ENCODE data around the gene MRPS35. TPM values are rescaled to one million over a fixed set of nuclear protein-coding genes. Genes with fewer than 3 reads are reported as not detected.

MRPS35 gene
- total RNA-seq, 1 experiment from 2014 or later: 91.7 TPM

GRCh38 chr12:27667540-27667939 lies 43.1 kb upstream of the MRPS35 start:
- Histone ChIP-seq H3K79me2 (ENCODE audit: low read depth) (no peaks in the 10 kb centered on the region), H3F3A (ENCODE audit: insufficient read depth, low read depth) (no peaks in the 10 kb centered on the region), H3K9me2 (ENCODE audit: insufficient read depth) (no peaks in the 10 kb centered on the region), H3K4me2 (no peak overlapping the region), H3K4me3 (no peak overlapping the region), H3K4me1 (replicated peaks; ENCODE audit: insufficient read depth) (no peaks in the 10 kb centered on the region), H3K36me3 (ENCODE audit: low read depth) (peaks cover 9% of the 10 kb centered on the region; the same call in 1 of the 2 replicates), H2AFZ (no peak overlapping the region), H4K20me1 (ENCODE audit: insufficient read depth) (no peaks in the 10 kb centered on the region), H3K27ac (no peak overlapping the region), H3K9me3 (ENCODE audit: insufficient read depth, low read depth) (no peaks in the 10 kb centered on the region), H3K27me3 (ENCODE audit: insufficient read depth, low read depth) (no peaks in the 10 kb centered on the region)
- no TSS peak for BruUV-seq (replicated peaks)
- DNase-seq: no peak
- ChIA-PET CTCF (no interaction called here), POLR2A (ENCODE audit: unreplicated experiment) (no interaction called here)
- intact Hi-C loops (cut with micrococcal nuclease; ENCODE audit: unreplicated experiment): no loop called here
- TF ChIP-seq EZH2 (IDR thresholded peaks at IDR 0.05; ENCODE audit: low read depth) (no peak), CTCF (conservative IDR thresholded peaks at IDR 0.05) (no peak)

- no peak overlapping the region for H3K27ac ChIP-seq
- H4K20me1 ChIP-seq (ENCODE audit: insufficient read depth): no peaks in the 10 kb centered on the region
- DNase-seq: no peak
- H2AFZ ChIP-seq: no peak overlapping the region
- no peak overlapping the region for H3K4me3 ChIP-seq
- no peaks in the 10 kb centered on the region for H3F3A ChIP-seq (ENCODE audit: insufficient read depth, low read depth)
- intact Hi-C loops (cut with micrococcal nuclease; ENCODE audit: unreplicated experiment): no loop called here
- H3K27me3 ChIP-seq (ENCODE audit: insufficient read depth, low read depth): no peaks in the 10 kb centered on the region
- no peaks in the 10 kb centered on the region for H3K4me1 ChIP-seq (replicated peaks; ENCODE audit: insufficient read depth)
- no peak overlapping the region for H3K4me2 ChIP-seq
- no peaks in the 10 kb centered on the region for H3K9me3 ChIP-seq (ENCODE audit: insufficient read depth, low read depth)
- H3K9me2 ChIP-seq (ENCODE audit: insufficient read depth): no peaks in the 10 kb centered on the region
- H3K79me2 ChIP-seq (ENCODE audit: low read depth): no peaks in the 10 kb centered on the region
- no TSS peak for BruUV-seq (replicated peaks)
- CTCF ChIA-PET: no interaction called here
- TF ChIP-seq CTCF (conservative IDR thresholded peaks at IDR 0.05): no peak
- no peak for TF ChIP-seq EZH2 (IDR thresholded peaks at IDR 0.05; ENCODE audit: low read depth)
- peaks cover 8% of the 10 kb centered on the region; the same call in 1 of the 2 replicates for H3K36me3 ChIP-seq (ENCODE audit: low read depth)
- POLR2A ChIA-PET (ENCODE audit: unreplicated experiment): interaction anchor here (0.6 kb wide), 1 partner anchor 11 kb away, joined by 5 read pairs; no protein-coding TSS in a partner anchor
These were observed 38.6 kb upstream of the MRPS35 start for GRCh38 chr12:27672051-27672450.

DNA sequence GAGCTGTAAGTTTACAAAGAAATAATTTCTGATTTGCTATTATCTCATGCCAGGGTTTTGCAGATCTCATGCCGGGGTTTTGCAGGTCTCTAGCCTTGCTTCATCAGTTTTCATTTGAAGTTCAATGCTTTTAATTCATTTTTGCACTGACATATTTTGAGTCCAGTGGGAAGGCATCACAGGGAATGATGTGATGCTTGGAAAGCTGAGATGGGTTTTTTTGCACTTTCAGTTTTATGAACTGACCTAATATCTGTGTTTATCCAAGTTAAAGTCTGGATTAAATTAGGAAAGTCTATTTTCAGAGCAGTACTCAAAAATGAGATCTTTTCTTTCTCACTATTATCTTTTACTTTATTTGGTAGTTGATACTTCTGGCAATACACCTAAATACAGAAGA lies 38.0 kb upstream of the MRPS35 start:
- Histone ChIP-seq H3F3A (ENCODE audit: insufficient read depth, low read depth) (no peaks in the 10 kb centered on the region), H3K27ac (no peak overlapping the region), H2AFZ (no peak overlapping the region), H3K27me3 (ENCODE audit: insufficient read depth, low read depth) (no peaks in the 10 kb centered on the region), H3K4me2 (no peak overlapping the region), H3K36me3 (ENCODE audit: low read depth) (peaks cover 5% of the 10 kb centered on the region; the same call in 1 of the 2 replicates), H3K4me1 (replicated peaks; ENCODE audit: insufficient read depth) (no peaks in the 10 kb centered on the region), H3K9me3 (ENCODE audit: insufficient read depth, low read depth) (no peaks in the 10 kb centered on the region), H3K9me2 (ENCODE audit: insufficient read depth) (no peaks in the 10 kb centered on the region), H3K79me2 (ENCODE audit: low read depth) (no peaks in the 10 kb centered on the region), H3K4me3 (no peak overlapping the region), H4K20me1 (ENCODE audit: insufficient read depth) (no peaks in the 10 kb centered on the region)
- ChIA-PET CTCF (no interaction called here), POLR2A (ENCODE audit: unreplicated experiment) (interaction anchor here (0.6 kb wide), 1 partner anchor 12 kb away, joined by 5 read pairs; no protein-coding TSS in a partner anchor)
- no TSS peak for BruUV-seq (replicated peaks)
- intact Hi-C loops (cut with micrococcal nuclease; ENCODE audit: unreplicated experiment): no loop called here
- DNase-seq: no peak
- no peak for TF ChIP-seq CTCF (conservative IDR thresholded peaks at IDR 0.05)
- no peak for TF ChIP-seq EZH2 (IDR thresholded peaks at IDR 0.05; ENCODE audit: low read depth)
